IPS-18a (cell line): ENCODE data around the gene ST3GAL4.

Experiments
- H3K27ac ChIP-seq: one replicate; pipeline ENCODE4 v1.5.1; 2013; ENCODE audit warnings: low read length
- H3K27me3 ChIP-seq: one replicate; pipeline ENCODE4 v1.6.1; 2013; ENCODE audit warnings: mild to moderate bottlenecking, low read length; ENCODE audit not compliant: control insufficient read depth, insufficient read depth
- H3K36me3 ChIP-seq: one replicate; pipeline ENCODE4 v1.6.1; 2013; ENCODE audit warnings: low read depth, low read length; ENCODE audit not compliant: control insufficient read depth
- H3K4me1 ChIP-seq: one replicate; pipeline ENCODE4 v1.6.1; 2013; ENCODE audit warnings: low read depth, low read length; ENCODE audit not compliant: control insufficient read depth
- H3K4me3 ChIP-seq: one replicate; pipeline ENCODE4 v1.5.1; 2013; ENCODE audit warnings: low read length
- H3K9ac ChIP-seq: one replicate; pipeline ENCODE4 v1.6.1; 2013; ENCODE audit warnings: mild to moderate bottlenecking, low read length, moderate library complexity
- H3K9me3 ChIP-seq: one replicate; pipeline ENCODE4 v1.6.1; 2013; ENCODE audit warnings: low read depth, low read length; ENCODE audit not compliant: control insufficient read depth

ST3GAL4 gene

GRCh38 chr11:126398721-126399120 lies 43.2 kb downstream of the ST3GAL4 start:
- H3K9me3 ChIP-seq: no peaks in the 10 kb centered on the region
- no peak overlapping the region for H3K27ac ChIP-seq
- peaks cover 11% of the 10 kb centered on the region for H3K4me1 ChIP-seq
- no peak overlapping the region for H3K4me3 ChIP-seq
- H3K36me3 ChIP-seq: no peaks in the 10 kb centered on the region
- H3K9ac ChIP-seq: no peak overlapping the region
- no peaks in the 10 kb centered on the region for H3K27me3 ChIP-seq

- Histone ChIP-seq H3K27ac (no peak overlapping the region), H3K4me1 (peaks cover 22% of the 10 kb centered on the region), H3K9ac (no peak overlapping the region), H3K27me3 (no peaks in the 10 kb centered on the region), H3K36me3 (no peaks in the 10 kb centered on the region), H3K9me3 (no peaks in the 10 kb centered on the region), H3K4me3 (no peak overlapping the region)
These were observed 44.5 kb downstream of the ST3GAL4 start for GRCh38 chr11:126400019-126400418.

GRCh38 chr11:126400479-126400878 lies 45.0 kb downstream of the ST3GAL4 start:
- Histone ChIP-seq H3K9me3 (no peaks in the 10 kb centered on the region), H3K27me3 (no peaks in the 10 kb centered on the region), H3K4me1 (peaks cover 22% of the 10 kb centered on the region), H3K27ac (no peak overlapping the region), H3K36me3 (no peaks in the 10 kb centered on the region), H3K4me3 (no peak overlapping the region), H3K9ac (no peak overlapping the region)

- H3K9ac ChIP-seq: no peak overlapping the region
- H3K4me3 ChIP-seq: no peak overlapping the region
- H3K27ac ChIP-seq: no peak overlapping the region
- H3K9me3 ChIP-seq: no peaks in the 10 kb centered on the region
- H3K36me3 ChIP-seq: no peaks in the 10 kb centered on the region
- no peaks in the 10 kb centered on the region for H3K27me3 ChIP-seq
- H3K4me1 ChIP-seq: peaks cover 22% of the 10 kb centered on the region
These were observed 47.6 kb downstream of the ST3GAL4 start for GRCh38 chr11:126403022-126403581.

- Histone ChIP-seq H3K4me1 (peaks cover 22% of the 10 kb centered on the region), H3K4me3 (no peak overlapping the region), H3K27ac (no peak overlapping the region), H3K9me3 (no peaks in the 10 kb centered on the region), H3K36me3 (no peaks in the 10 kb centered on the region), H3K9ac (no peak overlapping the region), H3K27me3 (no peaks in the 10 kb centered on the region)
These were observed 48.2 kb downstream of the ST3GAL4 start for GRCh38 chr11:126403658-126404057.

- H3K9ac ChIP-seq: no peak overlapping the region
- peaks cover 3% of the 10 kb centered on the region for H3K36me3 ChIP-seq
- H3K4me3 ChIP-seq: no peak overlapping the region
- no peaks in the 10 kb centered on the region for H3K9me3 ChIP-seq
- peaks cover 22% of the 10 kb centered on the region for H3K4me1 ChIP-seq
- no peaks in the 10 kb centered on the region for H3K27me3 ChIP-seq
- H3K27ac ChIP-seq: no peak overlapping the region
These were observed 48.9 kb downstream of the ST3GAL4 start for GRCh38 chr11:126404367-126404766.

- no peak overlapping the region for H3K9ac ChIP-seq
- peaks cover 22% of the 10 kb centered on the region for H3K4me1 ChIP-seq
- no peak overlapping the region for H3K4me3 ChIP-seq
- no peak overlapping the region for H3K27ac ChIP-seq
- peaks cover 6% of the 10 kb centered on the region for H3K36me3 ChIP-seq
- H3K27me3 ChIP-seq: no peaks in the 10 kb centered on the region
- no peaks in the 10 kb centered on the region for H3K9me3 ChIP-seq
These were observed 49.9 kb downstream of the ST3GAL4 start for GRCh38 chr11:126405374-126405773.

GRCh38 chr11:126405906-126406305 lies 50.4 kb downstream of the ST3GAL4 start:
- Histone ChIP-seq H3K27ac (no peak overlapping the region), H3K36me3 (peaks cover 8% of the 10 kb centered on the region), H3K27me3 (no peaks in the 10 kb centered on the region), H3K4me1 (peaks cover 22% of the 10 kb centered on the region), H3K9me3 (no peaks in the 10 kb centered on the region), H3K4me3 (no peak overlapping the region), H3K9ac (no peak overlapping the region)

- no peak overlapping the region for H3K9ac ChIP-seq
- H3K4me1 ChIP-seq: peaks cover 22% of the 10 kb centered on the region
- no peak overlapping the region for H3K27ac ChIP-seq
These were observed 50.9 kb downstream of the ST3GAL4 start for GRCh38 chr11:126406368-126406767.

GRCh38 chr11:126407101-126407521 lies 51.6 kb downstream of the ST3GAL4 start:
- Histone ChIP-seq H3K4me3 (no peak overlapping the region), H3K27ac (no peak overlapping the region), H3K27me3 (no peaks in the 10 kb centered on the region), H3K9me3 (no peaks in the 10 kb centered on the region), H3K9ac (no peak overlapping the region), H3K36me3 (peaks cover 8% of the 10 kb centered on the region), H3K4me1 (peaks cover 22% of the 10 kb centered on the region)

More at GRCh38 chr11:126406368-126406767, 50.9 kb downstream of the ST3GAL4 start:
- Histone ChIP-seq H3K9me3 (no peaks in the 10 kb centered on the region), H3K36me3 (peaks cover 8% of the 10 kb centered on the region), H3K4me3 (no peak overlapping the region), H3K27me3 (no peaks in the 10 kb centered on the region)

- Histone ChIP-seq H3K4me3 (no peak overlapping the region), H3K9ac (no peak overlapping the region), H3K9me3 (no peaks in the 10 kb centered on the region), H3K36me3 (peaks cover 8% of the 10 kb centered on the region), H3K27ac (no peak overlapping the region), H3K27me3 (no peaks in the 10 kb centered on the region), H3K4me1 (peaks cover 20% of the 10 kb centered on the region)
These were observed 52.3 kb downstream of the ST3GAL4 start for GRCh38 chr11:126407682-126408288.

- H3K4me1 ChIP-seq: peaks cover 13% of the 10 kb centered on the region
- H3K36me3 ChIP-seq: peaks cover 10% of the 10 kb centered on the region
- no peak overlapping the region for H3K27ac ChIP-seq
- no peak overlapping the region for H3K9ac ChIP-seq
- H3K4me3 ChIP-seq: no peak overlapping the region
- H3K9me3 ChIP-seq: no peaks in the 10 kb centered on the region
- no peaks in the 10 kb centered on the region for H3K27me3 ChIP-seq
These were observed 53.0 kb downstream of the ST3GAL4 start for GRCh38 chr11:126408496-126408895.
